Breast epithelium (tissue), 4 donors: ENCODE data around the gene PPP3R2. TPM values are rescaled to one million over a fixed set of nuclear protein-coding genes. Genes with fewer than 3 reads are reported as not detected.

Experiments used
- DNase-seq, 2 donors: peaks; one replicate each; pipeline ENCODE4 v3.0.0-alpha.2; 2019; ENCODE audit warnings: low spot score in 2 of 2
- H3K27ac ChIP-seq, 2 donors: fragments of 200-600 bp; sonication (generic) in 1 of 2; one replicate each; pipeline ENCODE4 v1.5.1; 2016 to 2019; ENCODE audit warnings: mild to moderate bottlenecking in 1 of 2
- H3K27me3 ChIP-seq, 2 donors: fragments of 200-600 bp; sonication (generic) in 1 of 2; one replicate each; pipeline versions ENCODE4 v1.5.1 to v1.6.0; 2017 to 2019; ENCODE audit warnings: control low read depth in 1 of 2, mild to moderate bottlenecking in 1 of 2
- H3K36me3 ChIP-seq: fragments of 200-600 bp; one replicate; pipeline ENCODE4 v1.5.1; 2019
- H3K4me1 ChIP-seq, 2 donors: fragments of 200-600 bp; sonication (generic); one replicate each; pipeline ENCODE4 v1.5.1; 2016 to 2019; ENCODE audit warnings: control low read depth in 1 of 2
- H3K4me3 ChIP-seq, 3 donors: fragments of 200-600 bp; sonication (generic); 1 replicate in 2 of 3; 2 replicates in 1 of 3; pipeline ENCODE4 v1.5.1; 2016 to 2019; ENCODE audit warnings: mild to moderate bottlenecking in 3 of 3, moderate library complexity in 2 of 3
- H3K9me3 ChIP-seq, 2 donors: fragments of 200-600 bp; sonication (generic) in 1 of 2; one replicate each; pipeline ENCODE4 v1.5.1; 2016 to 2019; ENCODE audit warnings: control low read depth in 1 of 2
- POLR2A ChIP-seq: fragments of 450-650 bp; IDR thresholded peaks from one replicate; pipeline ENCODE4 v1.6.1; 2016; ENCODE audit warnings: antibody characterized with exemption, mild to moderate bottlenecking, moderate library complexity
- POLR2AphosphoS5 ChIP-seq, 3 donors: sonication (generic); formaldehyde crosslinking; IDR thresholded peaks; one replicate each; pipeline ENCODE4 v1.6.1; 2017; ENCODE audit warnings: antibody characterized with exemption in 3 of 3
- intact Hi-C: fragments of 100-400 bp; cut with DNase I; formaldehyde crosslinking; loops from one replicate; pipeline ENCODE4 v1.15.1; 2023; ENCODE audit warnings: low total_unique reads
- total RNA-seq, 3 donors: library from RNA; depleted of rRNA; stranded (reverse); fragments of >200 nt; gene quantifications; one replicate each; pipeline ENCODE4 v1.1.0, GENCODE V29; 2016
- TF ChIP-seq, protein P1 (sequence below), 3 donors: fragments of 450-650 bp; IDR thresholded peaks; one replicate each; pipeline ENCODE4 v1.5.1; 2016 to 2017; ENCODE audit warnings: antibody characterized with exemption in 3 of 3, mild to moderate bottlenecking in 3 of 3, moderate library complexity in 3 of 3

PPP3R2 gene
- not detected for total RNA-seq

GRCh38 chr9:101594796-101595195 is at the start of gene PPP3R2:
PPP3R2 (minus strand) TSS chr9:101594969; CDS start chr9:101594921, 48 bp downstream.
- Histone ChIP-seq H3K4me1 (no peaks in the 10 kb centered on the region), H3K27ac (no peak within 1 kb of the TSS), H3K4me3 (no peak within 1 kb of the TSS), H3K27me3 (no peaks in the 10 kb centered on the region), H3K9me3 (no peaks in the 10 kb centered on the region), H3K36me3 (no peaks in the 10 kb centered on the region)
- intact Hi-C loops = no loop called here
- TF ChIP-seq, protein P1, sequence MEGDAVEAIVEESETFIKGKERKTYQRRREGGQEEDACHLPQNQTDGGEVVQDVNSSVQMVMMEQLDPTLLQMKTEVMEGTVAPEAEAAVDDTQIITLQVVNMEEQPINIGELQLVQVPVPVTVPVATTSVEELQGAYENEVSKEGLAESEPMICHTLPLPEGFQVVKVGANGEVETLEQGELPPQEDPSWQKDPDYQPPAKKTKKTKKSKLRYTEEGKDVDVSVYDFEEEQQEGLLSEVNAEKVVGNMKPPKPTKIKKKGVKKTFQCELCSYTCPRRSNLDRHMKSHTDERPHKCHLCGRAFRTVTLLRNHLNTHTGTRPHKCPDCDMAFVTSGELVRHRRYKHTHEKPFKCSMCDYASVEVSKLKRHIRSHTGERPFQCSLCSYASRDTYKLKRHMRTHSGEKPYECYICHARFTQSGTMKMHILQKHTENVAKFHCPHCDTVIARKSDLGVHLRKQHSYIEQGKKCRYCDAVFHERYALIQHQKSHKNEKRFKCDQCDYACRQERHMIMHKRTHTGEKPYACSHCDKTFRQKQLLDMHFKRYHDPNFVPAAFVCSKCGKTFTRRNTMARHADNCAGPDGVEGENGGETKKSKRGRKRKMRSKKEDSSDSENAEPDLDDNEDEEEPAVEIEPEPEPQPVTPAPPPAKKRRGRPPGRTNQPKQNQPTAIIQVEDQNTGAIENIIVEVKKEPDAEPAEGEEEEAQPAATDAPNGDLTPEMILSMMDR (IDR thresholded peaks at IDR 0.05) = no peak
- TF ChIP-seq POLR2A (no peak), POLR2AphosphoS5 (IDR thresholded peaks at IDR 0.05) (no peak)
- no peak for DNase-seq

GRCh38 chr9:101639785-101640665 is 45.3 kb upstream of the PPP3R2 start:
- no peak overlapping the region for H3K27ac ChIP-seq
- H3K9me3 ChIP-seq = peaks cover 0 to 20% of the 10 kb centered on the region in 2 donors
- DNase-seq = no peak
- TF ChIP-seq POLR2AphosphoS5 (IDR thresholded peaks at IDR 0.05) (no peak), POLR2A (no peak)
- TF ChIP-seq, protein P1 (IDR thresholded peaks at IDR 0.05) = no peak
- H3K27me3 ChIP-seq = no peaks in the 10 kb centered on the region
- H3K36me3 ChIP-seq = no peaks in the 10 kb centered on the region
- intact Hi-C loops = no loop called here
- no peaks in the 10 kb centered on the region for H3K4me1 ChIP-seq
- no peak overlapping the region for H3K4me3 ChIP-seq

DNA sequence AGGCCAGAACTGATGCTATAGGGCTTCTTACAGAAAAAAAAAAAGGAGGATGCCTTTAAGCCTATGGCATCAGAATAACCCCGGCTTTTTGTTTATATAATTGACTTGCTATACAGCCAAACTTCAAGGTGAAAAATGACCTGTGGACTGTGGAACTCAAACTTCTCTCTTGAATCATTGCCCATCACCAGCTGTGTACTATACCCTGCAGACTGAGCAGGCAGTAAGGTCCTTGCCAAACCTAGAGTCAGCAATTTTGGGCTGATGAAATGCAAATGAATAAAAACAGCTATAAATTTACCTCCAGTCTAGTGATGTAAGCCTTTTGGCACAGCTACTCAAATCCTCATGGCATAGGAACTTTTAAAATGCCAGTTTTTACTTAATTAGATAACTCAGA is 44.5 kb upstream of the PPP3R2 start:
- no peaks in the 10 kb centered on the region for H3K27me3 ChIP-seq
- no peaks in the 10 kb centered on the region for H3K36me3 ChIP-seq
- TF ChIP-seq, protein P1 (IDR thresholded peaks at IDR 0.05) = no peak
- TF ChIP-seq POLR2AphosphoS5 (IDR thresholded peaks at IDR 0.05) (no peak), POLR2A (no peak)
- peaks cover 0 to 20% of the 10 kb centered on the region in 2 donors for H3K9me3 ChIP-seq
- H3K4me1 ChIP-seq = no peaks in the 10 kb centered on the region
- intact Hi-C loops = no loop called here
- no peak overlapping the region for H3K4me3 ChIP-seq
- no peak for DNase-seq
- H3K27ac ChIP-seq = no peak overlapping the region

DNA sequence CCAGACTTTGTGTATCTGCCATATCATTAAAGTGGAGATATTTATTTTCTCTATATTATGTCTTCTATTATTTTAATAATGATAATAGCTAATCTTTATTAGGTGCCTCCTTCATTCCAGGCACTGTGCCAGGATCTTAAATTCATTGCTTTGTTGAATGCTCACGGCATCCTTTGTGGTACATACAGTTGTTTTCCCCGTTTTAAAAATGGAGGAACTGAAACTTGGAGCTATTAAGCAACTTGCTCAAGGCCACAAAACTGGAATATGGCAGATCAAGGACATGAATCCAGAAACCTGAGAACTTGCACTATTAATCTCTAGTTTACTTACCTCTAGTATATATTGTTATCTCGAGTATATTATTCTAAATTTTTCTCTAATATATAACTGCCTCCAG is 41.5 kb upstream of the PPP3R2 start:
- Histone ChIP-seq H3K36me3 (no peaks in the 10 kb centered on the region), H3K4me3 (no peak overlapping the region), H3K27me3 (no peaks in the 10 kb centered on the region), H3K9me3 (no peaks in the 10 kb centered on the region), H3K27ac (no peak overlapping the region), H3K4me1 (no peaks in the 10 kb centered on the region)
- TF ChIP-seq, protein P1 (IDR thresholded peaks at IDR 0.05) = no peak
- TF ChIP-seq POLR2A (no peak), POLR2AphosphoS5 (IDR thresholded peaks at IDR 0.05) (no peak)
- intact Hi-C loops = no loop called here
- no peak for DNase-seq

- no peak for DNase-seq
- intact Hi-C loops = no loop called here
- Histone ChIP-seq H3K9me3 (no peaks in the 10 kb centered on the region), H3K27ac (no peak overlapping the region), H3K4me1 (no peaks in the 10 kb centered on the region), H3K36me3 (no peaks in the 10 kb centered on the region), H3K4me3 (no peak overlapping the region), H3K27me3 (no peaks in the 10 kb centered on the region)
- TF ChIP-seq POLR2A = no peak
- no peak for TF ChIP-seq POLR2AphosphoS5 (IDR thresholded peaks at IDR 0.05)
- TF ChIP-seq, protein P1 (IDR thresholded peaks at IDR 0.05) = no peak
These were observed 40.7 kb upstream of the PPP3R2 start for GRCh38 chr9:101635473-101635872.
